ENCODE data around the gene TRIM7.

DNA sequence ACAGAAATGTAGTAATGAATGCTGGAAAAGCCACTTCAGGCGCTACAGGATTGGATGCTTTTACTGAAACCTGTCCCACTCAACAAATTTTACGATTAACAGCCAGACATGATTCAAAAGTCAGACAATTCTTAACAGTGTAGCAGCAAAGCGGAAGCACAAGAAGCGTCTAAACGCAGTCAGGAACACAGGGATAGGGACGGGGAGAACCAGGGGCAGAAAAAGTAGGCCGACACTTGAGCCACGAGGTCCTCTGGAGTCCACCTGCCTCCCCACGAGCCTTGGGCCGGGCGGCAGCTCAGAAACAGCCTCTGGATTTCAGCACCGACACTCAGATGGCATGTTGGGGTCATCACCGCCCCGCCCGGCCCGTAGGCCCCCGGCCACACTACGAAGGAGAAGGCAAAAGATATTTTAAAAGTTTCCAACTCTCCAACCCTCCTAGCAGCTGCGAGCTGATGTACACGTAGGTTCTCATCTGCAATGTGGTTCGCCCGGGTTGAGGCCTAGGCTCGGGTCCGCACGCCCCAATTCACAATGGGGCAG is 38.1 kb upstream of the TRIM7 start:
- TF ChIP-seq, protein P1, sequence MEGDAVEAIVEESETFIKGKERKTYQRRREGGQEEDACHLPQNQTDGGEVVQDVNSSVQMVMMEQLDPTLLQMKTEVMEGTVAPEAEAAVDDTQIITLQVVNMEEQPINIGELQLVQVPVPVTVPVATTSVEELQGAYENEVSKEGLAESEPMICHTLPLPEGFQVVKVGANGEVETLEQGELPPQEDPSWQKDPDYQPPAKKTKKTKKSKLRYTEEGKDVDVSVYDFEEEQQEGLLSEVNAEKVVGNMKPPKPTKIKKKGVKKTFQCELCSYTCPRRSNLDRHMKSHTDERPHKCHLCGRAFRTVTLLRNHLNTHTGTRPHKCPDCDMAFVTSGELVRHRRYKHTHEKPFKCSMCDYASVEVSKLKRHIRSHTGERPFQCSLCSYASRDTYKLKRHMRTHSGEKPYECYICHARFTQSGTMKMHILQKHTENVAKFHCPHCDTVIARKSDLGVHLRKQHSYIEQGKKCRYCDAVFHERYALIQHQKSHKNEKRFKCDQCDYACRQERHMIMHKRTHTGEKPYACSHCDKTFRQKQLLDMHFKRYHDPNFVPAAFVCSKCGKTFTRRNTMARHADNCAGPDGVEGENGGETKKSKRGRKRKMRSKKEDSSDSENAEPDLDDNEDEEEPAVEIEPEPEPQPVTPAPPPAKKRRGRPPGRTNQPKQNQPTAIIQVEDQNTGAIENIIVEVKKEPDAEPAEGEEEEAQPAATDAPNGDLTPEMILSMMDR (IDR thresholded peaks at IDR 0.05), result no peak
- TF ChIP-seq POLR2A (IDR thresholded peaks at IDR 0.05), result no peak

Measured in body of pancreas (tissue), 4 donors.